Stimulated activated naive CD8-positive, alpha-beta T cell treated with anti-CD3 and anti-CD28 coated beads, Interleukin-15, amount 100 ng/mL, for 72 hours (primary cell): ENCODE measurements around the gene GTF3C5.
"Not testable (repeated sequence)": the region's sequence is repeated elsewhere in the genome, so short reads cannot be mapped to it uniquely, and the experiment has no call there.

Experiments used
- ATAC-seq: fragments of 150-1000 bp; cut with Tn5 transposase; 2 replicates; pipeline ENCODE4 v1.10.0; 2021; ENCODE audit warnings: mild to moderate bottlenecking, moderate library complexity
- DNase-seq, 2 donors: peaks; one replicate each; pipeline ENCODE4 v3.0.0; 2021 to 2022
- H3K27ac Mint-ChIP-seq, 2 donors: one replicate each; pipeline ENCODE4 v1.8.0; 2022; ENCODE audit warnings: mild to moderate bottlenecking in 2 of 2, mixed read lengths in 2 of 2, moderate library complexity in 2 of 2
- H3K27me3 Mint-ChIP-seq: one replicate; pipeline ENCODE4 v1.8.0; 2022; ENCODE audit warnings: mixed read lengths
- H3K4me1 Mint-ChIP-seq: one replicate; pipeline ENCODE4 v1.8.0; 2022; ENCODE audit warnings: mild to moderate bottlenecking, mixed read lengths
- H3K4me3 Mint-ChIP-seq, 2 donors: one replicate each; pipeline ENCODE4 v1.8.0; 2022; ENCODE audit warnings: mild to moderate bottlenecking in 2 of 2, mixed read lengths in 2 of 2, moderate library complexity in 1 of 2
- H3K9me3 Mint-ChIP-seq, 2 donors: one replicate each; pipeline ENCODE4 v1.8.0; 2022; ENCODE audit warnings: mixed read lengths in 2 of 2

Gene GTF3C5

GRCh38 chr9:133035669-133036068, 4.9 kb downstream of the GTF3C5 start:
- H3K4me3 Mint-ChIP-seq = no peak overlapping the region
- peaks cover 50% of the 10 kb centered on the region for H3K4me1 Mint-ChIP-seq
- ATAC-seq (no peak), DNase-seq (no peak)
- H3K27me3 Mint-ChIP-seq = no peaks in the 10 kb centered on the region
- no peak overlapping the region for H3K27ac Mint-ChIP-seq
- peaks cover 0 to 7% of the 10 kb centered on the region in 2 donors for H3K9me3 Mint-ChIP-seq

GRCh38 chr9:133037775-133038515, 7.1 kb downstream of the GTF3C5 start:
- Mint-ChIP-seq H3K4me3 (no peak overlapping the region), H3K27ac (no peak overlapping the region), H3K4me1 (peaks cover 35% of the 10 kb centered on the region), H3K27me3 (no peaks in the 10 kb centered on the region), H3K9me3 (no peaks in the 10 kb centered on the region)
- ATAC-seq = no peak
- no peak for DNase-seq

- not testable (repeated sequence) for H3K27ac Mint-ChIP-seq, H3K4me3 Mint-ChIP-seq, ATAC-seq, H3K27me3 Mint-ChIP-seq, H3K9me3 Mint-ChIP-seq
- peak in 1 of 2 donors; percentile 41 for DNase-seq
- H3K4me1 Mint-ChIP-seq = peaks cover 27% of the 10 kb centered on the region
These were observed 10.2 kb downstream of the GTF3C5 start for GRCh38 chr9:133040892-133041479.

GRCh38 chr9:133041958-133042357, 11.2 kb downstream of the GTF3C5 start:
- DNase-seq = no peak
- no peaks in the 10 kb centered on the region for H3K9me3 Mint-ChIP-seq
- no peak overlapping the region for H3K27ac Mint-ChIP-seq
- no peak overlapping the region for H3K4me3 Mint-ChIP-seq
- peaks cover 27% of the 10 kb centered on the region for H3K4me1 Mint-ChIP-seq
- no peak for ATAC-seq
- no peaks in the 10 kb centered on the region for H3K27me3 Mint-ChIP-seq

DNA sequence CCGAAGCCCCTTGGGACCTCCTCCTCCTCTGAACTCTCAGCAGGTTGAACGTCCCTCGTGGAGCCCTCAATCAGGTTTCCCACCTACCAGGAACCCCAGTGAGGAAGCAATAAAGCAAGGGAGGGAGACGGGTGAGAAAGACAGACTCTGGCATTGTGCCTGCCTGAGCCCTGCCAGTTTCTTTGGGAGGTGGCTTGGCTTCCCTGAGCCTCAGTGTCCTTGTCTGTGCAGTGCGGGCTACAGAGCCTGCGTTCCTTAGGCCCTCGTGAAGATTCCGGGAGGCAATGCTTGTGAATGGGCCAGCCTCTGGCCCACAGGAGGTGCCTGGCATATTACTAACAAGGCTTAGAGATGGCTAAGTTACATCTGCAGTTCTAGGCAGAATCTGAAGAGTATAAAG, 11.9 kb downstream of the GTF3C5 start:
- ATAC-seq = no peak

GRCh38 chr9:133043449-133044035, 12.7 kb downstream of the GTF3C5 start:
- H3K4me3 Mint-ChIP-seq = no peak overlapping the region
- peaks cover 20% of the 10 kb centered on the region for H3K4me1 Mint-ChIP-seq
- no peaks in the 10 kb centered on the region for H3K9me3 Mint-ChIP-seq
- H3K27ac Mint-ChIP-seq = no peak overlapping the region
- ATAC-seq (no peak), DNase-seq (no peak)
- no peaks in the 10 kb centered on the region for H3K27me3 Mint-ChIP-seq

More for the DNA sequence above, 11.9 kb downstream of the GTF3C5 start:
- no peak for DNase-seq
- no peak overlapping the region for H3K27ac Mint-ChIP-seq
- no peak overlapping the region for H3K4me3 Mint-ChIP-seq
- H3K27me3 Mint-ChIP-seq = no peaks in the 10 kb centered on the region
- peaks cover 26% of the 10 kb centered on the region for H3K4me1 Mint-ChIP-seq
- no peaks in the 10 kb centered on the region for H3K9me3 Mint-ChIP-seq

DNA sequence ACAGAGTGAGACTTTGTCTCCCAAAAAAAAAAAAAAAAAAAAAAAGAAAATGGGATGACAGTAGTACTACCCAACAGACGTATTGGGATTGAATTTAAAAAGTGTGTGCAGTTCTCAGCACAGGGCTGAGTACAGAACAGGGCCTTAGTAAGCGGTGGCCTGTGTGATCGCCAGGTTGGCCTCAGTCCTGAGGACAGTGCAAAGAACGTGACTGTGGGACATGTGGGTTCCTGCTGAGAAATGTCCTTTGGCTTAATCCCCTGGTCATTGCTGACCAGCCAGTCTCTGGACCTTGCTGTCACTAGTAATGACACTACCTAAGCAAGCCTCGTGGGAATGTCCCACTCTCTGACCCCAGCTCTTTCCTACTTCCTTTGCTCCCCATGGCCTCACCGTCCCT, 13.3 kb downstream of the GTF3C5 start:
- Mint-ChIP-seq H3K9me3 (no peaks in the 10 kb centered on the region), H3K4me1 (peaks cover 20% of the 10 kb centered on the region), H3K27ac (peak overlapping the region in 1 of 2 donors; percentile 51), H3K27me3 (no peaks in the 10 kb centered on the region), H3K4me3 (no peak overlapping the region)
- no peak for DNase-seq
- ATAC-seq = no peak

GRCh38 chr9:133044661-133045060, 13.9 kb downstream of the GTF3C5 start:
- DNase-seq = no peak
- no peak overlapping the region for H3K4me3 Mint-ChIP-seq
- no peak for ATAC-seq
- H3K4me1 Mint-ChIP-seq = peaks cover 20% of the 10 kb centered on the region
- H3K9me3 Mint-ChIP-seq = no peaks in the 10 kb centered on the region
- peak overlapping the region; percentile 51 to 78 for H3K27ac Mint-ChIP-seq
- no peaks in the 10 kb centered on the region for H3K27me3 Mint-ChIP-seq

DNA sequence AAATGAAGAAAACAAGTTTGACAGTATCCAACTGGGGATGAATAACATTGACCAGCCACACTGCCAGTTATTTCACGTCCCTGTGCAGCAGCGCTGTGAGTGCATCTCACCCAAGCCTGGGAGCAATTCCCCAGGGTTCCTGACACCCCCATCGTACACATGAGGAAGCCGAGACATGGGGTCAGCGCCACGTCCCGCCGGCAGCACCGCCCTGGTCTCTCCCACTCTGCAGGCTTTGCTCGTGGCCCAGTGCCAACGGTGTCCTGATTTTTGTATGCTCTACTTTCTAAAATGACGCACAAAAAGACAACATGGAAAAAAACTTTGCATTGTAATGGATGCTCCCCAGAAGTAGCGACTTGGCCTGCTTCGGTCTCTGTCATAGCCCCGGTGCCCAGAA, 14.3 kb downstream of the GTF3C5 start:
- Mint-ChIP-seq H3K27me3 (no peaks in the 10 kb centered on the region), H3K4me1 (peaks cover 17% of the 10 kb centered on the region), H3K27ac (no peak overlapping the region), H3K9me3 (no peaks in the 10 kb centered on the region), H3K4me3 (no peak overlapping the region)
- DNase-seq (no peak), ATAC-seq (no peak)

GRCh38 chr9:133046196-133046899, 15.6 kb downstream of the GTF3C5 start:
- H3K4me3 Mint-ChIP-seq = no peak overlapping the region
- H3K9me3 Mint-ChIP-seq = no peaks in the 10 kb centered on the region
- ATAC-seq (no peak), DNase-seq (no peak)
- peaks cover 12% of the 10 kb centered on the region for H3K4me1 Mint-ChIP-seq
- no peaks in the 10 kb centered on the region for H3K27me3 Mint-ChIP-seq
- H3K27ac Mint-ChIP-seq = no peak overlapping the region

DNA sequence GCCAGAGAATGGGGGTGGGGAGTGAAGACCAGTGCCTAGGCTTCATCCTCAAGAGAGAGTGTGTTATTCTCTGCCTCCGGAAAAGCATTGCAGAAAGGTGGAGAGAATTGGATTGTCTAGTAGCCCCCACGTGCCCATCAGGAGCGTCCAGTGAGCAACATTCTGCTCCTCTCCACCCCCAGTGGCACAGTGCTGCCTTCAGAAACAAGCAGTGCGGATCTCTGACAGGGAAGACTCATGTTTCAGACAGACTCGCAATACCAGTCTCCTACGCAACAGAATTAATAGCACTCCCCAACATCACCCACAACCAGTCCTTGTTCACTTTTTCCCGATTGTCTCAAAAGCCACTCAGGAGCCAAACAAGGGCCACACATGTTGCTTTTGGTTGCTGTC, 16.1 kb downstream of the GTF3C5 start:
- DNase-seq (no peak), ATAC-seq (no peak)
- H3K27me3 Mint-ChIP-seq = no peaks in the 10 kb centered on the region
- no peak overlapping the region for H3K27ac Mint-ChIP-seq
- H3K4me3 Mint-ChIP-seq = no peak overlapping the region
- peaks cover 9% of the 10 kb centered on the region for H3K4me1 Mint-ChIP-seq
- no peaks in the 10 kb centered on the region for H3K9me3 Mint-ChIP-seq

DNA sequence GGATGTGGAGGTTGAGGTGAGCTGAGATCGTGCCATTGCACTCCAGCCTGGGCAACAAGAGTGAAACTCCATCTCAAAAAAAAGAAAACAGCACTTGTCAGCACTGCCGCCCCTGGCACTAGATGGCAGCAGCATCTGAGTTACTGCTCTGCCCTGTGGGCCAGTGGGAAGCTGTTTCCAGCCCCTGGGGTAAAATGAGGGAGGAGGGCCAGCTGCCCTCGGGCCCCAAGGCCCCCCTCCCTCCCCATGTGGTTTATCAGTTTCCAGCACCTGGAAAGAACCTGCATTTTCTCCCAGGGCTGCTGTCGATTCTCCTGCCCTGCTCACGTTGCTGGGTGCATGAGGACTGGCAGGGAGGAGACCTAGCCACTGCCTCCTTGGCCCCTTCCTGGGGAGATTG, 17.8 kb downstream of the GTF3C5 start:
- H3K27ac Mint-ChIP-seq = no peak overlapping the region
- ATAC-seq (peak; percentile 84), DNase-seq (peak in 1 of 2 donors; percentile 45)

DNA sequence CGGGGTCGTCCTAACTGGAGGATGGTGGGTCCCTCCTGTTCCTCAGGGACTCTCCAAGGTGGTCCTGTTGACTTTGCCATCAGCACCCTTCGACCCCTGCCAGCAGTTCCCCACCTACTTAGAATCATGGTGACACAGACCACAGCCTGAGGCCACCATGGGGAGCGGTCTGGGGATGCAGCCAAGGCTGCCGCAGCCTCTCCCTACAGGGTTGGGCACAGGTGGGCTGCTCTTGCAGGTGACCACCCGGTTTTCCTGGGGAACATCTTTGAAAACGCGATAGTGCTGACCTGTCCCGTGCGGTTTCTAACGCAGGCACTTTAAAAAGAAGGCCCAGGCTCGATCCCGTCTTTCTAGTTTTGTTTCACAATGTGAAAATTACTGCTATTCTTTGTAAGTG, 18.2 kb downstream of the GTF3C5 start:
- peaks cover 8% of the 10 kb centered on the region for H3K4me1 Mint-ChIP-seq
- no peak overlapping the region for H3K4me3 Mint-ChIP-seq
- DNase-seq = no peak
- no peak overlapping the region for H3K27ac Mint-ChIP-seq
- ATAC-seq = no peak
- no peaks in the 10 kb centered on the region for H3K9me3 Mint-ChIP-seq
- no peaks in the 10 kb centered on the region for H3K27me3 Mint-ChIP-seq

More for the DNA sequence above, 17.8 kb downstream of the GTF3C5 start:
- H3K27me3 Mint-ChIP-seq = no peaks in the 10 kb centered on the region
- H3K9me3 Mint-ChIP-seq = no peaks in the 10 kb centered on the region
- H3K4me1 Mint-ChIP-seq = peaks cover 9% of the 10 kb centered on the region
- no peak overlapping the region for H3K4me3 Mint-ChIP-seq

- no peak for DNase-seq
- H3K27ac Mint-ChIP-seq = no peak overlapping the region
These were observed 19.3 kb downstream of the GTF3C5 start for GRCh38 chr9:133050142-133050541.

GRCh38 chr9:133050781-133051180, 20.0 kb downstream of the GTF3C5 start:
- ATAC-seq = no peak
- H3K27me3 Mint-ChIP-seq = no peaks in the 10 kb centered on the region
- H3K4me1 Mint-ChIP-seq = peaks cover 7% of the 10 kb centered on the region
- DNase-seq = no peak
- no peak overlapping the region for H3K4me3 Mint-ChIP-seq
- peak overlapping the region in 1 of 2 donors; percentile 84 for H3K27ac Mint-ChIP-seq
- no peaks in the 10 kb centered on the region for H3K9me3 Mint-ChIP-seq

More at GRCh38 chr9:133050142-133050541, 19.3 kb downstream of the GTF3C5 start:
- Mint-ChIP-seq H3K27me3 (no peaks in the 10 kb centered on the region), H3K9me3 (no peaks in the 10 kb centered on the region), H3K4me1 (peaks cover under 1% of the 10 kb centered on the region), H3K4me3 (no peak overlapping the region)
- ATAC-seq = no peak
